ENCODE results near the gene PPP6R3. TPM values are rescaled to one million over a fixed set of nuclear protein-coding genes. Genes with fewer than 3 reads are reported as not detected.

Gene PPP6R3
- total RNA-seq, 4 donors from 2014 or later: 103 to 150 (median 119) TPM

GRCh38 chr11:68440224-68440623 is 20.3 kb upstream of the PPP6R3 start:
- H3K36me3 ChIP-seq: peaks cover 0 to 66% (median 0%) of the 10 kb centered on the region in 3 donors

GRCh38 chr11:68441466-68442230 is 18.9 kb upstream of the PPP6R3 start:
- H3K27ac ChIP-seq: no peak overlapping the region
- no peaks in the 10 kb centered on the region for H3K27me3 ChIP-seq
- DNase-seq (ENCODE audit: low spot score in 2 of 2): no peak
- H3K9me3 ChIP-seq: no peaks in the 10 kb centered on the region
- peaks cover 0 to 19% (median 7%) of the 10 kb centered on the region in 4 donors for H3K4me1 ChIP-seq
- TF ChIP-seq POLR2A (IDR thresholded peaks at IDR 0.05) (no peak), CTCF (IDR thresholded peaks at IDR 0.05) (no peak), EP300 (IDR thresholded peaks at IDR 0.05) (no peak)
- H3K4me3 ChIP-seq: no peak overlapping the region
- H3K36me3 ChIP-seq: peaks cover 0 to 58% (median 0%) of the 10 kb centered on the region in 3 donors
- WGBS, 2 donors: 50 to 53% methylated on average over 6 of the region's 6 CpGs

More at GRCh38 chr11:68440224-68440623, 20.3 kb upstream of the PPP6R3 start:
- TF ChIP-seq EP300 (IDR thresholded peaks at IDR 0.05): no peak
- no peak for TF ChIP-seq POLR2A (IDR thresholded peaks at IDR 0.05)
- TF ChIP-seq CTCF (IDR thresholded peaks at IDR 0.05): no peak
- Histone ChIP-seq H3K4me1 (peaks cover 0 to 20% (median 7%) of the 10 kb centered on the region in 4 donors), H3K27ac (no peak overlapping the region), H3K27me3 (no peaks in the 10 kb centered on the region), H3K4me3 (no peak overlapping the region), H3K9me3 (no peaks in the 10 kb centered on the region)
- WGBS, 2 donors: 84 to 87% methylated on average over 8 of the region's 8 CpGs
- no peak for DNase-seq (ENCODE audit: low spot score in 2 of 2)

- TF ChIP-seq CTCF (IDR thresholded peaks at IDR 0.05) (no peak), POLR2A (IDR thresholded peaks at IDR 0.05) (no peak), EP300 (IDR thresholded peaks at IDR 0.05) (no peak)
Observed at GRCh38 chr11:68442433-68442832, 18.1 kb upstream of the PPP6R3 start.

GRCh38 chr11:68444566-68444965 is 16.0 kb upstream of the PPP6R3 start:
- Histone ChIP-seq H3K36me3 (peaks cover 0 to 55% (median 0%) of the 10 kb centered on the region in 3 donors), H3K27me3 (no peaks in the 10 kb centered on the region), H3K4me1 (peaks cover 0 to 14% (median 2%) of the 10 kb centered on the region in 4 donors), H3K9me3 (no peaks in the 10 kb centered on the region), H3K27ac (no peak overlapping the region), H3K4me3 (no peak overlapping the region)
- no peak for DNase-seq (ENCODE audit: low spot score in 2 of 2)
- no peak for TF ChIP-seq CTCF (IDR thresholded peaks at IDR 0.05)
- 69 to 70% methylated on average over 6 of the region's 6 CpGs for WGBS, 2 donors

More at GRCh38 chr11:68442433-68442832, 18.1 kb upstream of the PPP6R3 start:
- no peaks in the 10 kb centered on the region for H3K9me3 ChIP-seq
- peaks cover 0 to 18% (median 5%) of the 10 kb centered on the region in 4 donors for H3K4me1 ChIP-seq
- no peak overlapping the region for H3K27ac ChIP-seq
- DNase-seq (ENCODE audit: low spot score in 2 of 2): no peak
- WGBS, 2 donors: 87 to 91% methylated on average over 10 of the region's 10 CpGs
- no peak overlapping the region for H3K4me3 ChIP-seq
- H3K36me3 ChIP-seq: peaks cover 0 to 53% (median 0%) of the 10 kb centered on the region in 3 donors
- no peaks in the 10 kb centered on the region for H3K27me3 ChIP-seq

GRCh38 chr11:68445531-68446035 is 15.0 kb upstream of the PPP6R3 start:
- TF ChIP-seq CTCF (IDR thresholded peaks at IDR 0.05) (no peak), EP300 (IDR thresholded peaks at IDR 0.05) (no peak), POLR2A (IDR thresholded peaks at IDR 0.05) (no peak)
- Histone ChIP-seq H3K4me3 (no peak overlapping the region), H3K36me3 (peaks cover 0 to 51% (median 0%) of the 10 kb centered on the region in 3 donors), H3K9me3 (no peaks in the 10 kb centered on the region), H3K27me3 (no peaks in the 10 kb centered on the region), H3K27ac (no peak overlapping the region), H3K4me1 (peaks cover 0 to 14% (median 2%) of the 10 kb centered on the region in 4 donors)
- 69 to 78% methylated on average over 11 of the region's 11 CpGs for WGBS, 2 donors
- no peak for DNase-seq (ENCODE audit: low spot score in 2 of 2)
